Muscle of leg (tissue), 11 donors: ENCODE results near the gene FAM118B. TPM values are rescaled to one million over a fixed set of nuclear protein-coding genes. Genes with fewer than 3 reads are reported as not detected.

Experiments used
- DNase-seq: peaks from one replicate; pipeline ENCODE4 v3.0.0; 2013
- H3K27ac ChIP-seq: one replicate; pipeline ENCODE4 v1.5.1; 2013; ENCODE audit warnings: mild to moderate bottlenecking, low read length, control low read depth
- H3K27me3 ChIP-seq: one replicate; pipeline ENCODE4 v1.6.1; 2013; ENCODE audit warnings: low read length; ENCODE audit not compliant: control insufficient read depth, insufficient read depth
- H3K36me3 ChIP-seq: one replicate; pipeline ENCODE4 v1.6.1; 2013; ENCODE audit warnings: low read length; ENCODE audit not compliant: control insufficient read depth, insufficient read depth
- H3K4me1 ChIP-seq: one replicate; pipeline ENCODE4 v1.6.1; 2013; ENCODE audit warnings: low read length; ENCODE audit not compliant: control insufficient read depth, insufficient read depth
- H3K4me3 ChIP-seq: one replicate; pipeline ENCODE4 v1.5.1; 2013; ENCODE audit warnings: low read length, control low read depth
- H3K9me3 ChIP-seq: replicated peaks from 2 replicates; pipeline ENCODE4 v1.6.1; 2013; ENCODE audit warnings: low read depth, low read length; ENCODE audit not compliant: control insufficient read depth
- WGBS: methylation state at CpG from one replicate; pipeline ENCODE4 v1.1.5; 2013; ENCODE audit warnings: missing lambda C conversion rate; ENCODE audit not compliant: insufficient coverage; 5-methylcytosine and 5-hydroxymethylcytosine counted together
- polyA plus RNA-seq, 8 donors: library from polyadenylated mRNA; unstranded; fragments of 120-200 nt; gene quantifications; one replicate each; pipeline versions ENCODE4 v1.2.1 to v1.2.3, GENCODE V29; 2013; ENCODE audit warnings: inconsistent platforms in 1 of 8, low replicate concordance in 1 of 8; ENCODE audit not compliant: insufficient read length in 8 of 8, insufficient read depth in 1 of 8
- total RNA-seq: library from RNA; stranded (reverse); fragments of 120-200 nt; gene quantifications from one replicate; pipeline ENCODE4 v1.2.4, GENCODE V29; 2013

The FAM118B gene
- total and polyA plus RNA-seq, 9 donors: 18.5 to 23.7 (median 20.2) TPM

DNA sequence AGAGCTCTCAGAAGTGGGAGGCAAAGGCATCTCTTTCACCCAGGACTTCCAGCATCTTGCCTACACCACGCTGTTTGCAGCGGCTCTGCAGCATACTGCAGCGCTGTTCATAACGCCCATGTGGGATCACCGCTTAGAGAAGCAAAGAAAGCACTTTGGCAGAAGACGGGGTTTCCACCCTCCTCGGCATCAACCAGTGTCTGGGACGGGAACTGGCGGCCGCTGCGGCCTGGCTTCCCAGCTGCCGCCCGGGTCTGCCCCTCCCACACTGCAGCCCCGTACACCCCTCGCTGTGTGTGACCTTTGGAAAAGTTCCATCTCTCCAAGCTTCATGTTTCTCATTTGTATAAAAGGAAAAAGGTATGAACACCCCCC, 70.8 kb downstream of the FAM118B start:
- Histone ChIP-seq H3K27me3 (no peaks in the 10 kb centered on the region), H3K4me1 (peaks cover 18% of the 10 kb centered on the region), H3K27ac (peak overlapping the region; percentile 80), H3K36me3 (peaks cover 6% of the 10 kb centered on the region), H3K4me3 (peak overlapping the region; percentile 78), H3K9me3 (no peaks in the 10 kb centered on the region)
- WGBS: 2% methylated on average over 6 of the region's 15 CpGs
- peak; percentile 76 for DNase-seq

DNA sequence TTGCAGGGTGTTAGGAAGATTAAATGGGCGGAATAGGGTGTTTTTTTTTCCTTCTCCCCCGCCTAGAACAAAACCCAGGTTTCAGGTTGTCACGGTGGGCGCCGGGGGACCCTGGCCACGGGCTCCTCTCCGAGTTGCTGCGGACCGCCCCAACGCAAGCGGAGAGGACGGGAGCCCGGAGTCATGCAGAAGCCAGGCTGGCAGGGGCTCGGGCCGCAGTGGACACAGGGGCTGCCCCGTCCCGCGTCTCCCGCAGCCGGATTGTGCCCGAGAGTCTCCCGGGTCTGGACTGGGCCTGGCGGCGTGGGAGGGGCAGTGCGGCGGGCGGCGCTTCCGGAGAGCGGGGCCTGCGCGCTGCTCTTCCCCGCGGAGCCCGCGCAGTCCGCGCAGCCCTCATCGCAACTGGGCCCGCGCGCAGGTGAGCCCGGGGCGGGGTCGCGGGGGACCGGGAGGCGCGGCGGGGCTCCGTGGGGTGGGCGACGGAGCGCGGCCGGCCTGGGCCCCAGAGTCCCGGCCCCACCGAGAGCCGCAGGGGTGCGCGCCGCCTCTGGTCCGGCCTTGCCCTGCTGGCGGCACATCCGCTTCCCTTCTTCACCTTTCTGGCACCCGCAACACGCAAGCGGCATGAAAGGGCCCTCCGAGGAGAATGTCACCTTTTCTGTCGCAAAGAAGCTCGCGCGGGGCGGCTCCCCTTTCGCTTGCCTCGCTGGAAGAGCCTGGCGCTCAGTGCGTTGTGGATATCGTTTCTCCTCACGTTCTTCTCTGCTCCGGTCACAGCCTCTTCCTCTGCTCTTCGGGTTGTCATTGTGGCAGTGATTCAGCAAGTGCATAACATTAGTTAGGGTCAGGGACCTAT, 71.4 kb downstream of the FAM118B start, which contains the start of gene TIRAP:
TIRAP (plus strand) TSS at position 358 of the 856 bp plus-strand sequence. CDS start 7,802 bp downstream, outside the sequence.
- H3K4me3 ChIP-seq: peak within 1 kb of the TSS; percentile 78
- peaks cover 18% of the 10 kb centered on the region for H3K4me1 ChIP-seq
- DNase-seq: peak; percentile 77
- H3K36me3 ChIP-seq: peaks cover under 1% of the 10 kb centered on the region
- H3K9me3 ChIP-seq: no peaks in the 10 kb centered on the region
- peak within 1 kb of the TSS; percentile 91 for H3K27ac ChIP-seq
- H3K27me3 ChIP-seq: no peaks in the 10 kb centered on the region
- WGBS: under 1% methylated on average over 76 of the region's 82 CpGs

- Histone ChIP-seq H3K9me3 (no peaks in the 10 kb centered on the region), H3K27ac (no peak overlapping the region), H3K4me1 (peaks cover 18% of the 10 kb centered on the region), H3K36me3 (peaks cover 9% of the 10 kb centered on the region), H3K27me3 (no peaks in the 10 kb centered on the region), H3K4me3 (no peak overlapping the region)
- peak; percentile 60 for DNase-seq
- WGBS: no CpG with 5 or more reads among the region's 6 CpGs
These were observed 73.2 kb downstream of the FAM118B start for GRCh38 chr11:126284829-126285228.

DNA sequence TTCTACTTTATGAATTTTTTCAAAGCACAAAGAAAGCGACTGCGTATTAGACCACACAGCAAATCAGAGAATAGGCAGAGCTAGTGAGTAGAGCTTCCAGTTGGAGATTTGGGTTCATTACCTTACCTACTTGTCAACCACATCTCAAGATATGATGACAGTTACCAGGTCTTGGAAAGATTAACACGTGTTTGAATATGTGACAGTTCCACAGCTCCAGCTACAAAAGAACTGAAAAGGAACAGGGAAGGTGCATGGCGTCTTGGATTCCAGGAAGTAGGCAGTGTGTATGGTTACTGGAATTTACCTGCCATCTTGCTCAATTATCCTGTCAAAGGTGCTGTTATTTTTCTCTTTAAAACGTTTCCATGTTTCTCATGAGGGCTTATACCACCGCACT, 76.7 kb downstream of the FAM118B start:
- DNase-seq: no peak
- no peaks in the 10 kb centered on the region for H3K27me3 ChIP-seq
- H3K4me1 ChIP-seq: peaks cover 5% of the 10 kb centered on the region
- no peak overlapping the region for H3K27ac ChIP-seq
- H3K4me3 ChIP-seq: no peak overlapping the region
- H3K9me3 ChIP-seq: no peaks in the 10 kb centered on the region
- peaks cover 40% of the 10 kb centered on the region for H3K36me3 ChIP-seq
- 77% methylated on average over 2 of the region's 6 CpGs for WGBS

GRCh38 chr11:126290887-126291286, 79.3 kb downstream of the FAM118B start:
- WGBS: 72% methylated on average over 9 of the region's 12 CpGs
- peaks cover 51% of the 10 kb centered on the region for H3K36me3 ChIP-seq
- peak; percentile 59 for DNase-seq

GRCh38 chr11:126293726-126294125, 82.1 kb downstream of the FAM118B start:
- 77% methylated on average over 5 of the region's 5 CpGs for WGBS
- H3K9me3 ChIP-seq: no peaks in the 10 kb centered on the region
- H3K27ac ChIP-seq: no peak overlapping the region
- H3K36me3 ChIP-seq: peaks cover 54% of the 10 kb centered on the region
- H3K4me3 ChIP-seq: no peak overlapping the region
- no peaks in the 10 kb centered on the region for H3K27me3 ChIP-seq
- no peaks in the 10 kb centered on the region for H3K4me1 ChIP-seq
- DNase-seq: no peak

More at GRCh38 chr11:126290887-126291286, 79.3 kb downstream of the FAM118B start:
- H3K4me1 ChIP-seq: no peaks in the 10 kb centered on the region
- no peaks in the 10 kb centered on the region for H3K9me3 ChIP-seq
- H3K27ac ChIP-seq: no peak overlapping the region
- no peak overlapping the region for H3K4me3 ChIP-seq
- no peaks in the 10 kb centered on the region for H3K27me3 ChIP-seq

- no peak overlapping the region for H3K4me3 ChIP-seq
- WGBS: 67% methylated on average over 2 of the region's 2 CpGs
- H3K27ac ChIP-seq: no peak overlapping the region
- no peaks in the 10 kb centered on the region for H3K4me1 ChIP-seq
- H3K36me3 ChIP-seq: peaks cover 40% of the 10 kb centered on the region
- H3K27me3 ChIP-seq: no peaks in the 10 kb centered on the region
- DNase-seq: no peak
- H3K9me3 ChIP-seq: no peaks in the 10 kb centered on the region
These were observed 85.4 kb downstream of the FAM118B start for GRCh38 chr11:126297004-126297403.

- H3K27ac ChIP-seq: peak within 1 kb of the TSS; percentile 92
- H3K4me1 ChIP-seq: peaks cover 23% of the 10 kb centered on the region
- 1% methylated on average over 46 of the region's 61 CpGs for WGBS
These were observed 92.3 kb downstream of the FAM118B start, which contains the start of gene DCPS for GRCh38 chr11:126303623-126304456. Gene DCPS, plus strand, starts transcription at chr11:126304060. Its CDS starts 21 bp downstream, at chr11:126304081.

DNA sequence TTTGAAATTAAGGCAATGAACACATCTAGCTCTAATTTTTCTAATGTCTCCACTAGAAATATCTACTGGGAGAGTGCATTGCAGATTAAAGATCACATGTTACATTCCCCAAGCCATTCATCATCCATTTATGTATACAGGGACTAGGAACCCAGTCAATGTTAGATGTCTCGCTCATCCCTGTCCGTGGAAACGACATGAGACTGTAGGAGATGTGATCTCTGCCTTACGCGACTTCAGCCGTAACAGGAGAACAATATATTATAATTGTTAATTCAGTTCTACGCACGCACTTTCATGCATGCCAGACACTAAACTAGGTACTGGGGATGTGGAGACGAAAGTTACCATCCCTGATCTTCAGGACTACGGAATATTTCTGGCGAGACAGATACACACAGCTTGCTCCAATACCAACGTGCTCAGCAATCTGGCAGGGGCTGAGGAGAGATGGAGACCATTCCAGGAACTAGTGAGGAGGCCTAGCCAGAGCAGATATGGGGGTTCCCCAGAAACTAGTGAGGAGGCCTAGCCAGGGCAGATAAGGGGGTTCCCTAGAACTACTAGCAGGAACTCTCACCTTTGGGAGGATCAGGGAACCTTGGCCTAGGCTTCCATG, 93.0 kb downstream of the FAM118B start:
- H3K4me3 ChIP-seq: peak overlapping the region; percentile 76
- WGBS: no CpG with 5 or more reads among the region's 12 CpGs
- DNase-seq: no peak

More at GRCh38 chr11:126303623-126304456, 92.3 kb downstream of the FAM118B start, which contains the start of gene DCPS:
- Histone ChIP-seq H3K36me3 (peaks cover 18% of the 10 kb centered on the region), H3K9me3 (no peaks in the 10 kb centered on the region), H3K4me3 (peak within 1 kb of the TSS; percentile 76), H3K27me3 (no peaks in the 10 kb centered on the region)
- DNase-seq: peak; percentile 96

More for the DNA sequence above, 93.0 kb downstream of the FAM118B start:
- Histone ChIP-seq H3K27me3 (no peaks in the 10 kb centered on the region), H3K4me1 (peaks cover 24% of the 10 kb centered on the region), H3K9me3 (no peaks in the 10 kb centered on the region), H3K27ac (peak overlapping the region; percentile 92), H3K36me3 (peaks cover 16% of the 10 kb centered on the region)
